Measurements from ENCODE around the gene TSKU. TPM values are rescaled to one million over a fixed set of nuclear protein-coding genes. Genes with fewer than 3 reads are reported as not detected.

TSKU gene
- total RNA-seq, 2 experiments from 2014 or later, result 1.5 to 1.8 TPM

DNA sequence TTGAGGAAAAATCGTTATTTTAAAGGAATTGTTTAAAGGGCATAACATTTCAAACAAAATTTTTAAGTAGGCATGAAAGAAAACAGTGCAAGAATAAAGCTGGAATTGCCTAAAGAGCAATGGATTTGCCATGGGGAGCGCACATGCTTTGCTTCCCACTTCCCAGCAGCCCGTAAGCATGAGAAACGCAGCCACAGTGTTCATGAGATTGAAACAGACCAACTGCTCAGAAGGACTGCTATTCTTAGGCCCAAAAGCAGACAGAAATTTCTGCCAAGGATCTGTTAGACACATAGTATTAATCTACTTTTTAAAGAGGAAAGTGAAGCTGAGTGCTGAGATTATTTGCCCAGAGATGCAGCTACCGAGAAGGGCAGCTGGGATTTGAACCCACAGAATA lies 34.2 kb upstream of the TSKU start:
- Histone ChIP-seq H3K4me2 (ENCODE audit: low read length) (no peak overlapping the region), H3K27ac (ENCODE audit: low read depth, low read length, poor library complexity, severe bottlenecking) (no peak overlapping the region), H3K4me1 (ENCODE audit: insufficient read depth, low read length, poor library complexity, severe bottlenecking) (no peaks in the 10 kb centered on the region), H3K9me2 (ENCODE audit: insufficient read depth, low read length) (no peaks in the 10 kb centered on the region), H3K79me2 (ENCODE audit: insufficient read depth, low read depth, low read length) (no peaks in the 10 kb centered on the region), H3K36me3 (ENCODE audit: insufficient read depth, low read length) (no peaks in the 10 kb centered on the region), H3K4me3 (ENCODE audit: low read depth, low read length, poor library complexity, severe bottlenecking) (no peak overlapping the region), H4K20me1 (ENCODE audit: insufficient read depth, low read length) (no peaks in the 10 kb centered on the region), H3K9me3 (ENCODE audit: low read length) (no peaks in the 10 kb centered on the region), H2AFZ (ENCODE audit: low read length) (no peak overlapping the region)
- ChIA-PET CTCF (ENCODE audit: unreplicated experiment) (no interaction called here), POLR2A (no interaction called here)
- TF ChIP-seq EZH2phosphoT487 (IDR thresholded peaks at IDR 0.05; ENCODE audit: borderline replicate concordance, low read depth, low read length) (no peak), CTCF (conservative IDR thresholded peaks at IDR 0.05; ENCODE audit: low read length) (no peak)
- no peak for DNase-seq (ENCODE audit: low spot score)
- no TSS peak for BruUV-seq (replicated peaks)
- intact Hi-C loops (cut with micrococcal nuclease; ENCODE audit: unreplicated experiment), result no loop called here

- TF ChIP-seq EZH2phosphoT487 (IDR thresholded peaks at IDR 0.05; ENCODE audit: borderline replicate concordance, low read depth, low read length) (no peak), CTCF (conservative IDR thresholded peaks at IDR 0.05; ENCODE audit: low read length) (no peak)
- no peak for DNase-seq (ENCODE audit: low spot score)
- no peak overlapping the region for H2AFZ ChIP-seq (ENCODE audit: low read length)
- H3K79me2 ChIP-seq (ENCODE audit: insufficient read depth, low read depth, low read length), result no peaks in the 10 kb centered on the region
- no peak overlapping the region for H3K4me2 ChIP-seq (ENCODE audit: low read length)
- no peak overlapping the region for H3K27ac ChIP-seq (ENCODE audit: low read depth, low read length, poor library complexity, severe bottlenecking)
- CTCF ChIA-PET (ENCODE audit: unreplicated experiment), result no interaction called here
- no peaks in the 10 kb centered on the region for H3K9me3 ChIP-seq (ENCODE audit: low read length)
- H3K9me2 ChIP-seq (ENCODE audit: insufficient read depth, low read length), result no peaks in the 10 kb centered on the region
- H3K4me1 ChIP-seq (ENCODE audit: insufficient read depth, low read length, poor library complexity, severe bottlenecking), result no peaks in the 10 kb centered on the region
- no peaks in the 10 kb centered on the region for H3K36me3 ChIP-seq (ENCODE audit: insufficient read depth, low read length)
- BruUV-seq (replicated peaks), result no TSS peak
- H4K20me1 ChIP-seq (ENCODE audit: insufficient read depth, low read length), result no peaks in the 10 kb centered on the region
- H3K4me3 ChIP-seq (ENCODE audit: low read depth, low read length, poor library complexity, severe bottlenecking), result no peak overlapping the region
- intact Hi-C loops (cut with micrococcal nuclease; ENCODE audit: unreplicated experiment), result no loop called here
- POLR2A ChIA-PET, result interaction anchor here (0.6 kb wide), 1 partner anchor 100 kb away, joined by 3 read pairs; no protein-coding TSS in a partner anchor
Observed at GRCh38 chr11:76750067-76750466, 33.1 kb upstream of the TSKU start.

- CTCF ChIA-PET (ENCODE audit: unreplicated experiment), result no interaction called here
Observed at GRCh38 chr11:76750746-76751145, 32.4 kb upstream of the TSKU start.

More at GRCh38 chr11:76750746-76751145, 32.4 kb upstream of the TSKU start:
- Histone ChIP-seq H2AFZ (ENCODE audit: low read length) (no peak overlapping the region), H3K4me2 (ENCODE audit: low read length) (no peak overlapping the region), H4K20me1 (ENCODE audit: insufficient read depth, low read length) (no peaks in the 10 kb centered on the region), H3K27ac (ENCODE audit: low read depth, low read length, poor library complexity, severe bottlenecking) (no peak overlapping the region), H3K36me3 (ENCODE audit: insufficient read depth, low read length) (no peaks in the 10 kb centered on the region), H3K79me2 (ENCODE audit: insufficient read depth, low read depth, low read length) (no peaks in the 10 kb centered on the region), H3K9me2 (ENCODE audit: insufficient read depth, low read length) (no peaks in the 10 kb centered on the region), H3K4me1 (ENCODE audit: insufficient read depth, low read length, poor library complexity, severe bottlenecking) (no peaks in the 10 kb centered on the region), H3K4me3 (ENCODE audit: low read depth, low read length, poor library complexity, severe bottlenecking) (no peak overlapping the region), H3K9me3 (ENCODE audit: low read length) (no peaks in the 10 kb centered on the region)
- TF ChIP-seq CTCF (conservative IDR thresholded peaks at IDR 0.05; ENCODE audit: low read length) (no peak), EZH2phosphoT487 (IDR thresholded peaks at IDR 0.05; ENCODE audit: borderline replicate concordance, low read depth, low read length) (no peak)
- no peak for DNase-seq (ENCODE audit: low spot score)
- intact Hi-C loops (cut with micrococcal nuclease; ENCODE audit: unreplicated experiment), result no loop called here
- BruUV-seq (replicated peaks), result no TSS peak
- POLR2A ChIA-PET, result interaction anchor here (1.2 kb wide), 1 partner anchor 635 kb away, joined by 3 read pairs; no protein-coding TSS in a partner anchor

Measured in OCI-LY7 (cell line).